ENCODE results near the gene TMIGD2.

Gene TMIGD2

GRCh38 chr19:4266253-4267000 lies 35.8 kb downstream of the TMIGD2 start:
- no peak overlapping the region for H3K4me3 ChIP-seq (ENCODE audit: low read depth, low read length)
- TF ChIP-seq POLR2A (IDR thresholded peaks at IDR 0.05; ENCODE audit: extremely low read depth, insufficient read length) = no peak
- no peak for TF ChIP-seq CTCF (IDR thresholded peaks at IDR 0.05; ENCODE audit: low read depth, low read length)
- TF ChIP-seq MYC (IDR thresholded peaks at IDR 0.05; ENCODE audit: low read depth, low read length) = no peak
- no peak for TF ChIP-seq MAX (IDR thresholded peaks at IDR 0.05; ENCODE audit: low read depth, low read length)
- DNase-seq (ENCODE audit: low read depth) = no peak

GRCh38 chr19:4264812-4265211 lies 37.4 kb downstream of the TMIGD2 start:
- no peak for DNase-seq (ENCODE audit: low read depth)
- TF ChIP-seq MYC (IDR thresholded peaks at IDR 0.05; ENCODE audit: low read depth, low read length) = no peak
- TF ChIP-seq POLR2A (IDR thresholded peaks at IDR 0.05; ENCODE audit: extremely low read depth, insufficient read length) = no peak
- no peak for TF ChIP-seq MAX (IDR thresholded peaks at IDR 0.05; ENCODE audit: low read depth, low read length)
- TF ChIP-seq CTCF (IDR thresholded peaks at IDR 0.05; ENCODE audit: low read depth, low read length) = no peak
- no peak overlapping the region for H3K4me3 ChIP-seq (ENCODE audit: low read depth, low read length)

- DNase-seq (ENCODE audit: low read depth) = peak; percentile 45
- no peak overlapping the region for H3K4me3 ChIP-seq (ENCODE audit: low read depth, low read length)
- no peak for TF ChIP-seq POLR2A (IDR thresholded peaks at IDR 0.05; ENCODE audit: extremely low read depth, insufficient read length)
- no peak for TF ChIP-seq CTCF (IDR thresholded peaks at IDR 0.05; ENCODE audit: low read depth, low read length)
- no peak for TF ChIP-seq MAX (IDR thresholded peaks at IDR 0.05; ENCODE audit: low read depth, low read length)
- no peak for TF ChIP-seq MYC (IDR thresholded peaks at IDR 0.05; ENCODE audit: low read depth, low read length)
These were observed 41.5 kb downstream of the TMIGD2 start for GRCh38 chr19:4260613-4261191.

- TF ChIP-seq CTCF (IDR thresholded peaks at IDR 0.05; ENCODE audit: low read depth, low read length) (no peak), MAX (IDR thresholded peaks at IDR 0.05; ENCODE audit: low read depth, low read length) (no peak)
- no peak for DNase-seq (ENCODE audit: low read depth)
- H3K4me3 ChIP-seq (ENCODE audit: low read depth, low read length) = no peak overlapping the region
These were observed 44.0 kb downstream of the TMIGD2 start for GRCh38 chr19:4258181-4258580.

GRCh38 chr19:4257025-4257424 lies 45.2 kb downstream of the TMIGD2 start:
- no peak for DNase-seq (ENCODE audit: low read depth)
- no peak overlapping the region for H3K4me3 ChIP-seq (ENCODE audit: low read depth, low read length)
- no peak for TF ChIP-seq MYC (IDR thresholded peaks at IDR 0.05; ENCODE audit: low read depth, low read length)
- no peak for TF ChIP-seq POLR2A (IDR thresholded peaks at IDR 0.05; ENCODE audit: extremely low read depth, insufficient read length)
- no peak for TF ChIP-seq MAX (IDR thresholded peaks at IDR 0.05; ENCODE audit: low read depth, low read length)
- no peak for TF ChIP-seq CTCF (IDR thresholded peaks at IDR 0.05; ENCODE audit: low read depth, low read length)

Data from NB4 (cell line).